ENCODE measurements around the gene AKIRIN2. TPM values are rescaled to one million over a fixed set of nuclear protein-coding genes. Genes with fewer than 3 reads are reported as not detected.

The AKIRIN2 gene
- polyA plus RNA-seq, 3 donors, result 102 to 145 (median 118) TPM

DNA sequence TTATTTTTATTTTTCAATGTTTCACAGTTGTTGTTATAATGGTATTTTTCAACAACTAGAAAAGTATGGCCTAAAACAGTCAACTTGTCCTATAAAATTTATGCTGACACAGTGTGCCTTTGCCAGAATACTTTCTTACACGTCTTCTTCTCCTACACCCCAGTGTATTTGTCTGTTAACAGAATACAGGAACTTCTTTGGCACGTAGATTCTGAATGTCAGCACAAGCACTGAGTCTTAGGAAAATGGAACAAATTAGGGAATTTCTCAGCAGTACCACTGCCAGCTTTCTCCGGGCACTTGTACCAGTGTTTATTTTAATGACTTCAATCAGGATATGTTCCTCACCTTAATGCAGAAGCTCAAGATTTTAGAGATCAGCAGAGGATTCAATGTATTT lies 26.7 kb upstream of the AKIRIN2 start:
- H3K27ac Mint-ChIP-seq, result peak overlapping the region in 6 of 7 donors; percentile 11 to 58 (median 49)
- Histone ChIP-seq H4K20me1 (ENCODE audit: insufficient read depth, low read length) (no peaks in the 10 kb centered on the region), H3K4me3 (replicated peaks in 1 of 3; ENCODE audit: low read depth in 2 of 3, low read length in 3 of 3) (no peak overlapping the region), H3K9ac (ENCODE audit: insufficient read depth, low read length, poor library complexity, severe bottlenecking) (no peak overlapping the region), H3K27me3 (ENCODE audit: control insufficient read depth in 2 of 2, insufficient read depth in 2 of 2, low read length in 2 of 2) (no peaks in the 10 kb centered on the region), H3K9me3 (replicated peaks in 1 of 2; ENCODE audit: control insufficient read depth in 1 of 2, insufficient read depth in 1 of 2, low read length in 2 of 2) (no peaks in the 10 kb centered on the region), H3K36me3 (replicated peaks in 1 of 2; ENCODE audit: control insufficient read depth in 1 of 2, insufficient read depth in 2 of 2, low read length in 2 of 2) (no peaks in the 10 kb centered on the region), H2AFZ (ENCODE audit: insufficient read depth, low read depth, low read length, poor library complexity, severe bottlenecking) (no peak overlapping the region), H3K4me1 (ENCODE audit: control insufficient read depth in 1 of 2, insufficient read depth in 2 of 2, low read length in 2 of 2) (peaks cover 66 to 74% of the 10 kb centered on the region in 2 donors), H3K79me2 (ENCODE audit: insufficient read depth, low read length) (peaks cover 9% of the 10 kb centered on the region), H3K4me2 (replicated peaks; ENCODE audit: extremely low read depth, low read length, poor library complexity, severe bottlenecking) (no peak overlapping the region), H3K27ac (ENCODE audit: low read depth in 1 of 2, low read length in 2 of 2) (peak overlapping the region in 1 of 2 donors; percentile 42)
- peak in 2 of 3 donors; percentile 26 to 37 for DNase-seq
- intact Hi-C loops (cut with micrococcal nuclease), result loop anchor here in 1 of 2 donors (10.0 kb wide), 1 partner anchor 96 kb away; no protein-coding TSS in a partner anchor
- no CpG with 5 or more reads among the region's 3 CpGs for WGBS (ENCODE audit: insufficient coverage)
- H3K27me3 Mint-ChIP-seq (ENCODE audit: low read depth in 3 of 3), result peaks cover 0 to 4% (median 0%) of the 10 kb centered on the region in 3 donors
- peaks cover 54% of the 10 kb centered on the region for H3K4me1 Mint-ChIP-seq
- no peak overlapping the region for H3K4me3 Mint-ChIP-seq
- TF ChIP-seq, protein P1, sequence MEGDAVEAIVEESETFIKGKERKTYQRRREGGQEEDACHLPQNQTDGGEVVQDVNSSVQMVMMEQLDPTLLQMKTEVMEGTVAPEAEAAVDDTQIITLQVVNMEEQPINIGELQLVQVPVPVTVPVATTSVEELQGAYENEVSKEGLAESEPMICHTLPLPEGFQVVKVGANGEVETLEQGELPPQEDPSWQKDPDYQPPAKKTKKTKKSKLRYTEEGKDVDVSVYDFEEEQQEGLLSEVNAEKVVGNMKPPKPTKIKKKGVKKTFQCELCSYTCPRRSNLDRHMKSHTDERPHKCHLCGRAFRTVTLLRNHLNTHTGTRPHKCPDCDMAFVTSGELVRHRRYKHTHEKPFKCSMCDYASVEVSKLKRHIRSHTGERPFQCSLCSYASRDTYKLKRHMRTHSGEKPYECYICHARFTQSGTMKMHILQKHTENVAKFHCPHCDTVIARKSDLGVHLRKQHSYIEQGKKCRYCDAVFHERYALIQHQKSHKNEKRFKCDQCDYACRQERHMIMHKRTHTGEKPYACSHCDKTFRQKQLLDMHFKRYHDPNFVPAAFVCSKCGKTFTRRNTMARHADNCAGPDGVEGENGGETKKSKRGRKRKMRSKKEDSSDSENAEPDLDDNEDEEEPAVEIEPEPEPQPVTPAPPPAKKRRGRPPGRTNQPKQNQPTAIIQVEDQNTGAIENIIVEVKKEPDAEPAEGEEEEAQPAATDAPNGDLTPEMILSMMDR (IDR thresholded peaks at IDR 0.05), result no peak
- peaks cover 0 to 3% (median 0%) of the 10 kb centered on the region in 7 donors for H3K9me3 Mint-ChIP-seq
- no peaks in the 10 kb centered on the region for H3K36me3 Mint-ChIP-seq

DNA sequence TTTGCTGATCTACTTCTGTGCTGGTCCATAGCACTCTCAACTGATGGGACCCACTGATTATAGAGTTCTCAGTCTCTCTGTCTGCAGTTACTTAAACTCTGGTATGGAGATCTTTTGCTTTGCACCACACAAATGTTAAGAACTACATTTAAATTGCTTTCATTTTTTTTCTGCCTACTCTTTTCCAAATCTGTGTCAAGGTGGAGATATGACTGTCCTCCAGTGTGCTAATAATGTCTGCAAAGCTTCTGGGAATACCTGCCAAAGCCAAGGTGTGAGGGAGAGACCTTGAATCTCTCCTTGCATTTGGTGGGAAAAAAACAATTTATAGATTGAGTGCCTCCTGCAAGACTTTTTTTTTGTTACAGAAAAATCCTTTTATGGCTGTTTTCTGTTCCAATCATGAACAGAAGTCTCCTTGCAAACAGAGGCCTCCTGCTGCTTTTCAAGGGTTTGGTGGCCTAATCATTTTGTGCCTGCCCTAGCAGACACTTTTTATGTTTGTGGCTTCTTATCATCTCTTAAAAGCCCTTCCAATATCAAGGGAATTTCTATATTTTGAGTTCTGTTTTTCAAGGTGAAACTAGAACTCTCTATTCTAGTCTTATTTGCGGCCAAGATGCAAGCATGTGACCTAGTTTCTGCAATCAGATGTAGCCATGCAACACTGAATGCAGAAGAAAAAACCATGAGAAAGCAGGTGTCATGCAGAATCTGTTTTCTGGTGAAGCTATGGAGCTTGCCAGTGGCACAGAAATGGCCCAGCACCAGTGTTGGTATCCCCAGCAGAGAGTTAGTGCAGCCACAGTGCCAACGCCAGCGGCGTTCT lies 23.2 kb upstream of the AKIRIN2 start:
- whole genome bisulfite sequencing (ENCODE audit: insufficient coverage), result 54% methylated on average over 4 of the region's 4 CpGs
- Histone ChIP-seq H3K4me1 (ENCODE audit: control insufficient read depth in 1 of 2, insufficient read depth in 2 of 2, low read length in 2 of 2) (peaks cover 51 to 59% of the 10 kb centered on the region in 2 donors), H3K36me3 (replicated peaks in 1 of 2; ENCODE audit: control insufficient read depth in 1 of 2, insufficient read depth in 2 of 2, low read length in 2 of 2) (no peaks in the 10 kb centered on the region), H3K4me3 (replicated peaks in 1 of 3; ENCODE audit: low read depth in 2 of 3, low read length in 3 of 3) (no peak overlapping the region), H4K20me1 (ENCODE audit: insufficient read depth, low read length) (no peaks in the 10 kb centered on the region), H3K27ac (ENCODE audit: low read depth in 1 of 2, low read length in 2 of 2) (peak overlapping the region; percentile 26 to 58), H3K27me3 (ENCODE audit: control insufficient read depth in 2 of 2, insufficient read depth in 2 of 2, low read length in 2 of 2) (no peaks in the 10 kb centered on the region), H3K4me2 (replicated peaks; ENCODE audit: extremely low read depth, low read length, poor library complexity, severe bottlenecking) (peak overlapping the region; percentile 39), H3K79me2 (ENCODE audit: insufficient read depth, low read length) (no peaks in the 10 kb centered on the region), H2AFZ (ENCODE audit: insufficient read depth, low read depth, low read length, poor library complexity, severe bottlenecking) (peak overlapping the region; percentile 12), H3K9ac (ENCODE audit: insufficient read depth, low read length, poor library complexity, severe bottlenecking) (no peak overlapping the region), H3K9me3 (replicated peaks in 1 of 2; ENCODE audit: control insufficient read depth in 1 of 2, insufficient read depth in 1 of 2, low read length in 2 of 2) (no peaks in the 10 kb centered on the region)
- H3K4me1 Mint-ChIP-seq, result peaks cover 45% of the 10 kb centered on the region
- intact Hi-C loops (cut with micrococcal nuclease), result loop anchor here in 1 of 2 donors (10.0 kb wide), 1 partner anchor 100 kb away; no protein-coding TSS in a partner anchor
- no peak overlapping the region for H3K4me3 Mint-ChIP-seq
- peak overlapping the region; percentile 57 to 91 (median 85) for H3K27ac Mint-ChIP-seq
- TF ChIP-seq, protein P1 (IDR thresholded peaks at IDR 0.05), result no peak
- no peaks in the 10 kb centered on the region for H3K9me3 Mint-ChIP-seq
- H3K27me3 Mint-ChIP-seq (ENCODE audit: low read depth in 3 of 3), result peaks cover 0 to 7% (median 0%) of the 10 kb centered on the region in 3 donors
- DNase-seq, result peak in 2 of 3 donors; percentile 32 to 46
- H3K36me3 Mint-ChIP-seq, result no peaks in the 10 kb centered on the region

Data from CD14-positive monocyte (primary cell).